ENCODE data around the gene ENTPD6. TPM values are rescaled to one million over a fixed set of nuclear protein-coding genes. Genes with fewer than 3 reads are reported as not detected.
"Not testable (repeated sequence)": the region's sequence is repeated elsewhere in the genome, so short reads cannot be mapped to it uniquely, and the experiment has no call there.

The ENTPD6 gene
- polyA plus RNA-seq, 5 donors: 41.5 to 57.3 (median 43.3) TPM

GRCh38 chr20:25222461-25223178, 27.1 kb downstream of the ENTPD6 start:
- no peak for DNase-seq

- DNase-seq: no peak
These were observed 27.7 kb downstream of the ENTPD6 start for GRCh38 chr20:25223179-25223661.

- no peak for DNase-seq
These were observed 28.5 kb downstream of the ENTPD6 start for GRCh38 chr20:25223765-25224720.

DNA sequence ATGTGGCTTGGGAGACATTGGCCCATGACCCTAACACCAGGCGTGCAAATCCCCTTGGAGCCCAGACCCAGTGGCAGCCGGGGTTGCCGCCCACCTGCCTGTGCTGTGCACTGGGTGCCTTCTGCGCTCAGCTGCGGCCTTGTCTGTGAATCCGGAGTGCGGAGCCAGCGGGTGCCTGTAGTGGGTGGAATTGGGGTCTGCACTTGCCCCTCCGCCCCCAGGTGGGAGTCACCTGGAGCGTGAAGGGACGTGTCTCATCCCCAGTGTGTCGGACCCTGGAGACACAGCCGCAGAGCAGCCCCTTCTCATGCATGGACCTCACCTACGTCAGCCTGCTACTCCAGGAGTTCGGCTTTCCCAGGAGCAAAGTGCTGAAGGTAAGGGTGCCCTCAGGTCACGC, 29.4 kb downstream of the ENTPD6 start:
- no peak for DNase-seq

- DNase-seq: no peak
These were observed 30.3 kb downstream of the ENTPD6 start for GRCh38 chr20:25225642-25226432.

GRCh38 chr20:25226433-25227316, 31.2 kb downstream of the ENTPD6 start:
- no peak for DNase-seq

- DNase-seq: no peak
These were observed 31.9 kb downstream of the ENTPD6 start for GRCh38 chr20:25227317-25227831.

GRCh38 chr20:25229486-25230165, 34.1 kb downstream of the ENTPD6 start:
- DNase-seq: no peak

- DNase-seq: no peak
These were observed 34.8 kb downstream of the ENTPD6 start for GRCh38 chr20:25230166-25230831.

GRCh38 chr20:25233016-25233772, 37.7 kb downstream of the ENTPD6 start:
- DNase-seq: no peak

DNA sequence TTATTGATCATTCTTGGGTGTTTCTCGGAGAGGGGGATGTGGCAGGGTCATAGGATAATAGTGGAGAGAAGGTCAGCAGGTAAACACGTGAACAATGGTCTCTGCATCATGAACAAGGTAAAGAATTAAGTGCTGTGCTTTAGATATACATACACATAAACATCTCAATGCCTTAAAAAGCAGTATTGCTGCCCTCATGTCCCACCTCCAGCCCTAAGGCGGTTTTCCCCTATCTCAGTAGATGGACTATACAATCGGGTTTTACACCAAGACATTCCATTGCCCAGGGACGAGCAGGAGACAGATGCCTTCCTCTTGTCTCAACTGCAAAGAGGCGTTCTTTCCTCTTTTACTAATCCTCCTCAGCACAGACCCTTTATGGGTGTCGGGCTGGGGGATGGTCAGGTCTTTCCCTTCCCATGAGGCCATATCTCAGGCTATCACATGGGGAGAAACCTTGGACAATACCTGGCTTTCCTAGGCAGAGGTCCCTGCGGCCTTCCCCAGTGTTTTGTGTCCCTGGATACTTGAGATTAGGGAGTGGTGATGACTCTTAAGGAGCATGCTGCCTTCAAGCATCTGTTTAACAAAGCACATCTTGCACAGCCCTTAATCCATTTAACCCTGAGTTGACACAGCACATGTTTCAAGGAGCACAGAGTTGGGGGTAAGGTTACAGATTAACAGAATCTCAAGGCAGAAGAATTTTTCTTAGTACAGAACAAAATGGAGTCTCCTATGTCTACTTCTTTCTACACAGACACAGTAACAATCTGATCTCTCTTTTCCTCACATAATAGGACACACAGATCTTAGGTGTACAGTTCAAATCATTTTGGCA, 38.7 kb downstream of the ENTPD6 start:
- not testable (repeated sequence) for DNase-seq

DNA sequence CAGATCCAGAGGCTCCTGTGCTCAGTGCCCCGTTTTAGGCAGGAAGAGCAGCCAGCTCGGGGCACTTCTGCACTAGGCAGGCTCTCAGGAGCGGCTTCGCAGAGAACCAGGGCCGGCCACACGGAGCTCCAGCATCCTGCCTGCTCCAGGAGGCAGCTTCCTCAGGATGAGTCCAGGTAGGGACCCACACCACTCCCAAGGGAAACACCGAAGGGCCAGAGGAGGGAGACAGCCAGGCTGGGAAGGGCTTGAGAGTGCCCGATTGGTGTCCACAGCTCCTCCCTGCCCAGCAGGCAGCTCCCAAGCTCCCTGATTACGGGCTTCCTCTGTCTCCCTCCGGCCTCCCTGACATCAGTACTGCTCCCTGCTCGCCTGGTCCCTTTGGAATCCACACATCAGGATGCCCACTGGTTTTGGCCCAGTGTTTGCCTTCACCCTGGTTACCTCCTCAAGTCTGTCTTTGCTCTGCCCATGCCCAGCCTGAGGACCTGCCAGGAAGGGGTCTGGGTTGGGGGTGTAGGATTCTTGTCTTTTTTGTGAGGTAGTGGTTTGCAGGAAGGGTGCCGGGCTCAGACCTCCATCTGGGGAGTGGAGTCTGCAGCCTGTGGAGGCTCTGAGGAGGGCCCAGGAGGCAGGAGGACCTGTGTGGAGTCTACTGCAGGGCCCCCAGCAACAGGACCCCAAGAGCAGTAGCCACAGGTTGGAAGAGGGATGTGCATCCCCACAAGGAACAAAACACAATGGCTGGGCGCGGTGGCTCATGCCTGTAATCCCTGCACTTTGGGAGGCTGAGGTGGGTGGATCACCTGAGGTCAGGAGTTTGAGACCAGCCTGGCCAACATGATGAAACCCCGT, 41.2 kb downstream of the ENTPD6 start:
- no peak for DNase-seq

GRCh38 chr20:25237610-25238318, 42.3 kb downstream of the ENTPD6 start:
- no peak for DNase-seq

- DNase-seq: no peak
These were observed 43.0 kb downstream of the ENTPD6 start for GRCh38 chr20:25238319-25239037.

Measured in right lung (tissue), 5 donors.